ENCODE results near the gene GET4.

Gene GET4

DNA sequence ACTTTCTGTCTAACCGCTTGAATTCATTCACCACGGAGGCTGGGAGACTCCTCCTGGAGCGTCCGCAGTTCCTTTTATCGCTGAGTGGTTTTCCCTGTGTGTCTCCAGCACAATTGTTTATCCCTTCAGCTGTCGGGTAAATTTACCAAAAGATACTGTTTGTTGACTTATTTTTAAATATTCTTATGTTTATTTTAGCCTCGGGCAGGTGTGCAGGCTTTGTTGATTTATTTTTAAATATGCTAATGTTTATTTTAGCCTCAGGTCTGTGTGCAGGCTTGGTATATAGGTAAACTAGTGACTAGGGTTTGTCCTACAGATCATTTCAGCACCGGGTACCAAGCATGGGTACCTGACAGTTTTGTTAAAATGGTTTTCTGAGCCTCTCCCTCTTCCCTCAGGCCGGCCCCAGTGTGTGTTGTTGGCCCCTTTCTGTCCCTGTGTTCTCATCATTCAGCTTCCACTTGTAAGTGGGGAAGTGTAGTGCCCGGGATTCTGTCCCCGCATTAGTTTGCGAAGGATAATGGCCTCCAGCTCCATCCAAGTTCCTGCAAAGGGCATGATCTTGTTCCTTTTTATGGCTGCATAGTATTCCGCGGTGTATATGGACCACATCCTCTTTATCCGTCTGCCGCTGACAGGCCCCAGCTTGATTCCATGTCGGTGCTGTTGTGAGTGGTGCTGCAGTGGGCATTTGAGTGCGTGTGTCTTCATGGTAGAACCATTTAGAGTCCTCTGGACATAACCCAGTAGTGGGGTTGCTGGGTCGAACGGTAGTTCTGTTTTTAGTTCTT is 5.3 kb downstream of the GET4 start:
- Histone ChIP-seq H4K20me1 (ENCODE audit: insufficient read depth, low read length) (no peaks in the 10 kb centered on the region), H3K4me1 (ENCODE audit: insufficient read depth, low read length, severe bottlenecking) (peaks cover 11% of the 10 kb centered on the region), H3K36me3 (ENCODE audit: insufficient read depth, low read length) (peaks cover 18% of the 10 kb centered on the region)

DNA sequence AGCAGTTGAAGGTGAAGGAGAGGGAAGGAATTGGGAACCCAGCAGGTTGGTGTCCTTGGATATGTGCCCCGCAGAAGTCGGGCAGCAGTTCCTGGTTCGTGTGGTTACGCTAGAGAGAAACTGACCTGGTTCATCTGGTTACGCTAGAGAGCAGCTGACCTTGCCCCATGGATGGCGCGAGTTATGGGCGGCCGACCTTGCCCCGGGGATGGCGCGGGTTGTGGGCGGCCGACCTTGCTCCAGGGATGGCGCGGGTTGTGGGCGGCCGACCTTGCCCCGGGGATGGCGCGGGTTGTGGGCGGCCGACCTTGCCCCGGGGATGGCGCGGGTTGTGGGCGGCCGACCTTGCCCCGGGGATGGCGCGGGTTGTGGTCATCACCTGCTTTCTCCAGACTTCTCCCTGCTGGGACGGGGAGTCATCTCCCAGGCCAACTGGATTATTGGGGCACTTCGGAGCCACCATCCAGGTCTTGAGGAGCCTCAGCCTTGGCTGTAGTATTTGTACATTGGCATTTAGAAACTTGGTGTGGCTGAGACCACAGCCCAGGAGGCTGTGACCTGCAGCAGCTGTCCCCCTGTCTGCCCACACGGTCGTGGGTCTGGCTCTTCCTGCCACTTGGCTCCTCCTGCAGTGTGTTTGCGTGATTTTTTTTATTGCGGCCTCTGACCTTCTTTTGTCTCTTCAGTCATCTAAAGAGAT is 6.1 kb downstream of the GET4 start:
- Histone ChIP-seq H3K4me3 (ENCODE audit: low read depth, low read length, poor library complexity, severe bottlenecking) (no peak overlapping the region), H4K20me1 (ENCODE audit: insufficient read depth, low read length) (no peaks in the 10 kb centered on the region), H2AFZ (ENCODE audit: low read length) (no peak overlapping the region), H3F3A (ENCODE audit: insufficient read depth, low read length) (no peaks in the 10 kb centered on the region), H3K36me3 (ENCODE audit: insufficient read depth, low read length) (peaks cover 26% of the 10 kb centered on the region), H3K4me2 (ENCODE audit: low read length) (no peak overlapping the region), H3K9ac (ENCODE audit: low read length) (no peak overlapping the region), H3K27ac (ENCODE audit: low read depth, low read length, poor library complexity, severe bottlenecking) (no peak overlapping the region), H3K9me2 (ENCODE audit: low read depth, low read length) (no peaks in the 10 kb centered on the region), H3K9me3 (ENCODE audit: low read length) (no peaks in the 10 kb centered on the region), H3K79me2 (ENCODE audit: insufficient read depth, low read length) (peaks cover 32% of the 10 kb centered on the region), H3K27me3 (ENCODE audit: insufficient read depth, low read length) (no peaks in the 10 kb centered on the region), H3K4me1 (ENCODE audit: insufficient read depth, low read length, severe bottlenecking) (peaks cover 11% of the 10 kb centered on the region)
- TF ChIP-seq CTCF (IDR thresholded peaks at IDR 0.05; ENCODE audit: low read length), result no peak
- no peak for TF ChIP-seq EZH2 (IDR thresholded peaks at IDR 0.05; ENCODE audit: borderline replicate concordance, low read length)

More for the DNA sequence above, 5.3 kb downstream of the GET4 start:
- H3K4me3 ChIP-seq (ENCODE audit: low read depth, low read length, poor library complexity, severe bottlenecking), result no peak overlapping the region
- no peak overlapping the region for H2AFZ ChIP-seq (ENCODE audit: low read length)
- H3K27me3 ChIP-seq (ENCODE audit: insufficient read depth, low read length), result no peaks in the 10 kb centered on the region
- H3K27ac ChIP-seq (ENCODE audit: low read depth, low read length, poor library complexity, severe bottlenecking), result no peak overlapping the region
- no peak overlapping the region for H3K4me2 ChIP-seq (ENCODE audit: low read length)
- H3K9me3 ChIP-seq (ENCODE audit: low read length), result no peaks in the 10 kb centered on the region
- TF ChIP-seq CTCF (IDR thresholded peaks at IDR 0.05; ENCODE audit: low read length) (no peak), EZH2 (IDR thresholded peaks at IDR 0.05; ENCODE audit: borderline replicate concordance, low read length) (no peak)
- H3K9ac ChIP-seq (ENCODE audit: low read length), result no peak overlapping the region
- no peaks in the 10 kb centered on the region for H3F3A ChIP-seq (ENCODE audit: insufficient read depth, low read length)
- no peaks in the 10 kb centered on the region for H3K9me2 ChIP-seq (ENCODE audit: low read depth, low read length)
- H3K79me2 ChIP-seq (ENCODE audit: insufficient read depth, low read length), result peaks cover 32% of the 10 kb centered on the region

GRCh38 chr7:883055-884021 is 7.0 kb downstream of the GET4 start:
- H3K27me3 ChIP-seq (ENCODE audit: insufficient read depth, low read length), result no peaks in the 10 kb centered on the region
- H3K9ac ChIP-seq (ENCODE audit: low read length), result no peak overlapping the region
- no peak for TF ChIP-seq CTCF (IDR thresholded peaks at IDR 0.05; ENCODE audit: low read length)
- TF ChIP-seq EZH2 (IDR thresholded peaks at IDR 0.05; ENCODE audit: borderline replicate concordance, low read length), result no peak
- H3K9me3 ChIP-seq (ENCODE audit: low read length), result no peaks in the 10 kb centered on the region
- no peak overlapping the region for H3K27ac ChIP-seq (ENCODE audit: low read depth, low read length, poor library complexity, severe bottlenecking)
- no peak overlapping the region for H3K4me3 ChIP-seq (ENCODE audit: low read depth, low read length, poor library complexity, severe bottlenecking)
- peaks cover 26% of the 10 kb centered on the region for H3K79me2 ChIP-seq (ENCODE audit: insufficient read depth, low read length)
- no peaks in the 10 kb centered on the region for H3K9me2 ChIP-seq (ENCODE audit: low read depth, low read length)
- peaks cover 4% of the 10 kb centered on the region for H3K4me1 ChIP-seq (ENCODE audit: insufficient read depth, low read length, severe bottlenecking)
- H3F3A ChIP-seq (ENCODE audit: insufficient read depth, low read length), result no peaks in the 10 kb centered on the region
- no peak overlapping the region for H3K4me2 ChIP-seq (ENCODE audit: low read length)
- H4K20me1 ChIP-seq (ENCODE audit: insufficient read depth, low read length), result no peaks in the 10 kb centered on the region
- peaks cover 29% of the 10 kb centered on the region for H3K36me3 ChIP-seq (ENCODE audit: insufficient read depth, low read length)
- H2AFZ ChIP-seq (ENCODE audit: low read length), result no peak overlapping the region

Data from OCI-LY1 (cell line).